Tibial artery (tissue), 4 donors: ENCODE measurements around the gene ERBB4.

Experiments
- DNase-seq, 2 donors: peaks; one replicate each; pipeline ENCODE4 v3.0.0-alpha.2; 2019
- H3K27ac ChIP-seq, 2 donors: fragments of 200-600 bp; sonication (generic) in 1 of 2; 1 replicate in 1 of 2; 2 replicates in 1 of 2; pipeline ENCODE4 v1.5.1; 2018 to 2019; ENCODE audit warnings: mild to moderate bottlenecking in 1 of 2
- H3K27me3 ChIP-seq, 2 donors: fragments of 200-600 bp; sonication (generic) in 1 of 2; one replicate each; pipeline versions ENCODE4 v1.5.1 to v1.6.0; 2016 to 2019
- H3K36me3 ChIP-seq, 3 donors: fragments of 200-600 bp; sonication (generic) in 2 of 3; one replicate each; pipeline ENCODE4 v1.5.1; 2016 to 2019; ENCODE audit warnings: mild to moderate bottlenecking in 2 of 3
- H3K4me1 ChIP-seq, 4 donors: fragments of 200-600 bp; sonication (generic) in 2 of 4; 1 replicate in 3 of 4; 2 replicates in 1 of 4; pipeline ENCODE4 v1.5.1; 2016 to 2019
- H3K4me3 ChIP-seq, 2 donors: fragments of 200-600 bp; sonication (generic) in 1 of 2; 1 replicate in 1 of 2; 2 replicates in 1 of 2; pipeline ENCODE4 v1.5.1; 2018 to 2019; ENCODE audit warnings: mild to moderate bottlenecking in 2 of 2
- H3K9me3 ChIP-seq, 3 donors: fragments of 200-600 bp; sonication (generic) in 1 of 3; one replicate each; pipeline ENCODE4 v1.5.1; 2016 to 2019
- intact Hi-C: fragments of 100-400 bp; cut with DNase I; formaldehyde crosslinking; loops from one replicate; pipeline ENCODE4 v1.15.0; 2023; ENCODE audit warnings: low total_unique reads
- TF ChIP-seq, protein P1 (sequence below), 2 experiments: fragments of 200-600 bp in 1 of 2; fragments of 450-650 bp in 1 of 2; IDR thresholded peaks; one replicate each; pipeline ENCODE4 v1.5.1; 2017 to 2019; ENCODE audit warnings: antibody characterized with exemption in 2 of 2, mild to moderate bottlenecking in 1 of 2, moderate library complexity in 1 of 2

ERBB4 gene

GRCh38 chr2:212423089-212423488 lies 115.5 kb downstream of the ERBB4 start:
- Histone ChIP-seq H3K9me3 (no peaks in the 10 kb centered on the region), H3K4me3 (no peak overlapping the region), H3K36me3 (no peaks in the 10 kb centered on the region), H3K27me3 (no peaks in the 10 kb centered on the region), H3K27ac (no peak overlapping the region), H3K4me1 (no peaks in the 10 kb centered on the region)
- DNase-seq: no peak
- intact Hi-C loops: no loop called here
- TF ChIP-seq, protein P1, sequence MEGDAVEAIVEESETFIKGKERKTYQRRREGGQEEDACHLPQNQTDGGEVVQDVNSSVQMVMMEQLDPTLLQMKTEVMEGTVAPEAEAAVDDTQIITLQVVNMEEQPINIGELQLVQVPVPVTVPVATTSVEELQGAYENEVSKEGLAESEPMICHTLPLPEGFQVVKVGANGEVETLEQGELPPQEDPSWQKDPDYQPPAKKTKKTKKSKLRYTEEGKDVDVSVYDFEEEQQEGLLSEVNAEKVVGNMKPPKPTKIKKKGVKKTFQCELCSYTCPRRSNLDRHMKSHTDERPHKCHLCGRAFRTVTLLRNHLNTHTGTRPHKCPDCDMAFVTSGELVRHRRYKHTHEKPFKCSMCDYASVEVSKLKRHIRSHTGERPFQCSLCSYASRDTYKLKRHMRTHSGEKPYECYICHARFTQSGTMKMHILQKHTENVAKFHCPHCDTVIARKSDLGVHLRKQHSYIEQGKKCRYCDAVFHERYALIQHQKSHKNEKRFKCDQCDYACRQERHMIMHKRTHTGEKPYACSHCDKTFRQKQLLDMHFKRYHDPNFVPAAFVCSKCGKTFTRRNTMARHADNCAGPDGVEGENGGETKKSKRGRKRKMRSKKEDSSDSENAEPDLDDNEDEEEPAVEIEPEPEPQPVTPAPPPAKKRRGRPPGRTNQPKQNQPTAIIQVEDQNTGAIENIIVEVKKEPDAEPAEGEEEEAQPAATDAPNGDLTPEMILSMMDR (IDR thresholded peaks at IDR 0.05): no peak

DNA sequence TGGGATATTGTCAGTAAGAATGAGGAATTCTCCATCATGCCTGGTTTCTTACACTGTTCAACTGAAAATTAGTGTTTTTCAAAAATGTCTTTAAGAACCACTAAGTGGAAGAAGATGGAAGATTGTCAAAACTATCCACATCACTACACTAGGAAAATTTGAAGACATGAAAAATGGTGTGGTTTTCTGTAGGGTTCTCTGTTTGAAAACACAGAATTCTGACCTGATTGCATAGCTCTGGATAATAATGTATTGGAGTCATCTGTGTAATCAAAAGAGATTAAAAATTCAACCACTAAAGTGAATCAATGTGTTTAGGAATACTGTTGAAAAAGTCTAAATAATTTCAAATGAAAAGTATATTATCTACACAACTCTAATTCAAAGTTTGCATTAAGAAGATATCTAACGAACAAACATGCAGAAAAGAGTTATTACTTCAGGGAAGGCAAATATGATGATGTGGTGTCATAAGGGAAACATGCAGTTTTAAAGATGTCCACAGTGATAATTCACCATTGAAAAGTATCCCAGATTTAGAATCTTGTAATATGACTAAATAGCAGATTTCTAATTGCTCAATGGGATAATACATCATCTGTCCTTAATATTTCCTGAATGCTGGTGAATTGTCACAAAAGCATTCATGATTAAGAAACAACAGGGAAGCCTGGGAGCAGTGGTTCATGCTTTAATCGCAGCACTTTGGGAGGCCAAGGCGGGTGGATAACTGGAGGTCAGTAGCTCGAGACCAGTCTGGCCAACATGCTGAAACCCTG lies 116.9 kb downstream of the ERBB4 start:
- TF ChIP-seq, protein P1 (IDR thresholded peaks at IDR 0.05): no peak

GRCh38 chr2:212416086-212416485 lies 122.5 kb downstream of the ERBB4 start:
- DNase-seq: no peak
- Histone ChIP-seq H3K4me3 (no peak overlapping the region), H3K36me3 (no peaks in the 10 kb centered on the region), H3K27me3 (no peaks in the 10 kb centered on the region), H3K27ac (no peak overlapping the region), H3K4me1 (peaks cover 0 to 20% (median 0%) of the 10 kb centered on the region in 4 donors), H3K9me3 (no peaks in the 10 kb centered on the region)
- intact Hi-C loops: no loop called here
- TF ChIP-seq, protein P1 (IDR thresholded peaks at IDR 0.05): no peak

More for the DNA sequence above, 116.9 kb downstream of the ERBB4 start:
- Histone ChIP-seq H3K27ac (no peak overlapping the region), H3K4me1 (no peaks in the 10 kb centered on the region), H3K36me3 (no peaks in the 10 kb centered on the region), H3K27me3 (no peaks in the 10 kb centered on the region), H3K4me3 (no peak overlapping the region), H3K9me3 (no peaks in the 10 kb centered on the region)
- intact Hi-C loops: no loop called here
- DNase-seq: no peak

DNA sequence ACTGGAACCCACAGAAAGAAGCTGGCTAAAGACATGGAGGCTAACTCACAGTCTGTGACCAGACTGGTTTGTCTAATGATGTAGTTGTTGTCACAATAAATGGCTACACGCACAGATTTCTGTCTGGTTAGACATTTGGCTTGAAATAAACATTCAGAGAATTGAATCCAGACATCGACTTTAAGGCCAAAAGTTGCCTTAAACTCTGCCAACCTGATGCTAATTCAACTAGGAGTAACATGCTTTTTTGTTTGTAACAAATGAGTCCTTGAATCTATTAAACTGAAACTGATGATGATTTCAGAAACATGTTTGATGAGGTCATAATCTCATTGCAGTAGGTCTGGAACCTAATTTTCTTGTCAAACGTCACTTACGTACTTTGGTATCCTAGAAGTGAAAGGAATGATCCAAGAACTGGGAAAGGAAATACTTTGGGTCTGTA lies 123.8 kb downstream of the ERBB4 start:
- no peaks in the 10 kb centered on the region for H3K9me3 ChIP-seq
- intact Hi-C loops: no loop called here
- no peaks in the 10 kb centered on the region for H3K36me3 ChIP-seq
- H3K27me3 ChIP-seq: no peaks in the 10 kb centered on the region
- H3K27ac ChIP-seq: peak overlapping the region; percentile 50 to 54
- H3K4me1 ChIP-seq: peaks cover 0 to 20% (median 0%) of the 10 kb centered on the region in 4 donors
- H3K4me3 ChIP-seq: peak overlapping the region; percentile 20 to 33
- DNase-seq: no peak
- TF ChIP-seq, protein P1 (IDR thresholded peaks at IDR 0.05): no peak

GRCh38 chr2:212409560-212409959 lies 129.0 kb downstream of the ERBB4 start:
- H3K36me3 ChIP-seq: no peaks in the 10 kb centered on the region
- intact Hi-C loops: no loop called here
- TF ChIP-seq, protein P1 (IDR thresholded peaks at IDR 0.05): no peak
- H3K4me1 ChIP-seq: peaks cover 0 to 9% (median 0%) of the 10 kb centered on the region in 4 donors
- H3K27ac ChIP-seq: no peak overlapping the region
- no peaks in the 10 kb centered on the region for H3K27me3 ChIP-seq
- no peak for DNase-seq
- no peaks in the 10 kb centered on the region for H3K9me3 ChIP-seq
- H3K4me3 ChIP-seq: no peak overlapping the region
